ENCODE measurements around the gene SCARF2.

Gene SCARF2

GRCh38 chr22:20464912-20465758, 27.5 kb upstream of the SCARF2 start:
- ATAC-seq (ENCODE audit: low read depth): no peak
- TF ChIP-seq CTCF (IDR thresholded peaks at IDR 0.05; ENCODE audit: poor library complexity, severe bottlenecking): no peak
- no peaks in the 10 kb centered on the region for H3K27me3 ChIP-seq (ENCODE audit: insufficient read depth, poor library complexity, severe bottlenecking)
- H3K9me3 ChIP-seq (ENCODE audit: severe bottlenecking): no peaks in the 10 kb centered on the region
- DNase-seq (ENCODE audit: low spot score): no peak
- no peak overlapping the region for H3K4me3 ChIP-seq (ENCODE audit: severe bottlenecking)
- H3K36me3 ChIP-seq (ENCODE audit: low read depth): peaks cover 3% of the 10 kb centered on the region
- H3K27ac ChIP-seq (ENCODE audit: poor library complexity, severe bottlenecking): no peak overlapping the region
- no peaks in the 10 kb centered on the region for H3K4me1 ChIP-seq (ENCODE audit: insufficient read depth, poor library complexity, severe bottlenecking)

- no peak for DNase-seq (ENCODE audit: low spot score)
- H3K9me3 ChIP-seq (ENCODE audit: severe bottlenecking): no peaks in the 10 kb centered on the region
- H3K27me3 ChIP-seq (ENCODE audit: insufficient read depth, poor library complexity, severe bottlenecking): no peaks in the 10 kb centered on the region
- H3K4me1 ChIP-seq (ENCODE audit: insufficient read depth, poor library complexity, severe bottlenecking): no peaks in the 10 kb centered on the region
- ATAC-seq (ENCODE audit: low read depth): no peak
- H3K36me3 ChIP-seq (ENCODE audit: low read depth): peaks cover 3% of the 10 kb centered on the region
- no peak for TF ChIP-seq CTCF (IDR thresholded peaks at IDR 0.05; ENCODE audit: poor library complexity, severe bottlenecking)
- H3K27ac ChIP-seq (ENCODE audit: poor library complexity, severe bottlenecking): no peak overlapping the region
- H3K4me3 ChIP-seq (ENCODE audit: severe bottlenecking): no peak overlapping the region
These were observed 26.5 kb upstream of the SCARF2 start for GRCh38 chr22:20464096-20464614.

- no peak overlapping the region for H3K4me3 ChIP-seq (ENCODE audit: severe bottlenecking)
- no peak for DNase-seq (ENCODE audit: low spot score)
These were observed 25.9 kb upstream of the SCARF2 start for GRCh38 chr22:20463324-20464095.

GRCh38 chr22:20459862-20460261, 22.2 kb upstream of the SCARF2 start:
- Histone ChIP-seq H3K27me3 (ENCODE audit: insufficient read depth, poor library complexity, severe bottlenecking) (no peaks in the 10 kb centered on the region), H3K4me3 (ENCODE audit: severe bottlenecking) (no peak overlapping the region), H3K36me3 (ENCODE audit: low read depth) (peaks cover 3% of the 10 kb centered on the region), H3K4me1 (ENCODE audit: insufficient read depth, poor library complexity, severe bottlenecking) (no peaks in the 10 kb centered on the region), H3K27ac (ENCODE audit: poor library complexity, severe bottlenecking) (no peak overlapping the region), H3K9me3 (ENCODE audit: severe bottlenecking) (no peaks in the 10 kb centered on the region)
- DNase-seq (ENCODE audit: low spot score): no peak
- TF ChIP-seq CTCF (IDR thresholded peaks at IDR 0.05; ENCODE audit: poor library complexity, severe bottlenecking): no peak
- ATAC-seq (ENCODE audit: low read depth): no peak

More at GRCh38 chr22:20463324-20464095, 25.9 kb upstream of the SCARF2 start:
- no peak for ATAC-seq (ENCODE audit: low read depth)
- no peak for TF ChIP-seq CTCF (IDR thresholded peaks at IDR 0.05; ENCODE audit: poor library complexity, severe bottlenecking)
- no peak overlapping the region for H3K27ac ChIP-seq (ENCODE audit: poor library complexity, severe bottlenecking)
- peaks cover 3% of the 10 kb centered on the region for H3K36me3 ChIP-seq (ENCODE audit: low read depth)
- H3K9me3 ChIP-seq (ENCODE audit: severe bottlenecking): no peaks in the 10 kb centered on the region
- no peaks in the 10 kb centered on the region for H3K27me3 ChIP-seq (ENCODE audit: insufficient read depth, poor library complexity, severe bottlenecking)
- H3K4me1 ChIP-seq (ENCODE audit: insufficient read depth, poor library complexity, severe bottlenecking): no peaks in the 10 kb centered on the region
